Lung (tissue), 12 donors: ENCODE data around the gene RGSL1. TPM values are rescaled to one million over a fixed set of nuclear protein-coding genes. Genes with fewer than 3 reads are reported as not detected.

Experiments
- ATAC-seq: fragments of 200-7000 bp; cut with Tn5 transposase; one replicate; pipeline ENCODE4 v1.9.1; 2020; ENCODE audit warnings: moderate number of reproducible peaks; ENCODE audit not compliant: insufficient read depth, low FRiP score
- DNase-seq, 3 donors: peaks; one replicate each; pipeline ENCODE4 v3.0.0-alpha.2; 2013 to 2017
- H3K27ac ChIP-seq, 2 donors: one replicate each; pipeline ENCODE4 v1.5.1; 2013; ENCODE audit warnings: mild to moderate bottlenecking in 2 of 2, moderate library complexity in 2 of 2, control low read depth in 1 of 2, inconsistent platforms in 1 of 2, low read depth in 1 of 2, low read length in 1 of 2
- H3K27me3 ChIP-seq, 3 donors: one replicate each; pipeline ENCODE4 v1.5.1; 2013; ENCODE audit warnings: low read length in 2 of 3; ENCODE audit not compliant: control insufficient read depth in 3 of 3, insufficient read depth in 3 of 3
- H3K36me3 ChIP-seq, 4 donors: one replicate each; pipeline ENCODE4 v1.5.1; 2013; ENCODE audit warnings: low read length in 4 of 4, mild to moderate bottlenecking in 1 of 4, moderate library complexity in 1 of 4; ENCODE audit not compliant: control insufficient read depth in 4 of 4, insufficient read depth in 4 of 4
- H3K4me1 ChIP-seq, 5 donors: one replicate each; pipeline ENCODE4 v1.5.1; 2013; ENCODE audit warnings: low read length in 5 of 5, mild to moderate bottlenecking in 2 of 5, moderate library complexity in 1 of 5; ENCODE audit not compliant: control insufficient read depth in 5 of 5, insufficient read depth in 5 of 5
- H3K4me3 ChIP-seq: one replicate; pipeline ENCODE4 v1.5.1; 2013; ENCODE audit warnings: mild to moderate bottlenecking, control low read depth, moderate library complexity
- H3K9ac ChIP-seq, 2 donors: one replicate each; pipeline ENCODE4 v1.5.1; 2013; ENCODE audit warnings: low read length in 2 of 2, control low read depth in 1 of 2; ENCODE audit not compliant: insufficient read depth in 1 of 2
- H3K9me3 ChIP-seq, 4 donors: one replicate each; pipeline ENCODE4 v1.5.1; 2013; ENCODE audit warnings: low read length in 3 of 4, mild to moderate bottlenecking in 1 of 4, moderate library complexity in 1 of 4; ENCODE audit not compliant: control insufficient read depth in 4 of 4, insufficient read depth in 3 of 4
- WGBS, 2 donors: extraction: QIAGEN DNeasy Blood & Tissue Kit; methylation state at CpG; one replicate each; pipeline ENCODE4 v1.1.7; 2013; 5-methylcytosine and 5-hydroxymethylcytosine counted together
- polyA plus RNA-seq, 2 donors: library from polyadenylated mRNA; stranded (reverse); fragments of 200-250 nt; gene quantifications; one replicate each; pipeline ENCODE4 v1.2.1, GENCODE V29; 2013
- total RNA-seq, 2 donors: library from RNA; depleted of rRNA in 1 of 2; stranded (reverse); fragments of >200 nt in 1 of 2; gene quantifications; one replicate each; pipeline ENCODE4 v1.2.1, GENCODE V29; 2014 to 2021
- TF ChIP-seq, protein P1 (sequence below): IDR thresholded peaks from 2 replicates; pipeline ENCODE4 v1.5.1; 2012; ENCODE audit warnings: mild to moderate bottlenecking; ENCODE audit errors: control extremely low read depth, extremely low read depth
- donor health status: control.
- donor health status: control.
- donor health status: Bipolar disorder and iron deficiency.
- donor health status: healthy.
- donor health status: DM: yes; HTN: yes; CAD: no.

Gene RGSL1
- total and polyA plus RNA-seq, 4 donors = 0.13 TPM; not detected in 3

DNA sequence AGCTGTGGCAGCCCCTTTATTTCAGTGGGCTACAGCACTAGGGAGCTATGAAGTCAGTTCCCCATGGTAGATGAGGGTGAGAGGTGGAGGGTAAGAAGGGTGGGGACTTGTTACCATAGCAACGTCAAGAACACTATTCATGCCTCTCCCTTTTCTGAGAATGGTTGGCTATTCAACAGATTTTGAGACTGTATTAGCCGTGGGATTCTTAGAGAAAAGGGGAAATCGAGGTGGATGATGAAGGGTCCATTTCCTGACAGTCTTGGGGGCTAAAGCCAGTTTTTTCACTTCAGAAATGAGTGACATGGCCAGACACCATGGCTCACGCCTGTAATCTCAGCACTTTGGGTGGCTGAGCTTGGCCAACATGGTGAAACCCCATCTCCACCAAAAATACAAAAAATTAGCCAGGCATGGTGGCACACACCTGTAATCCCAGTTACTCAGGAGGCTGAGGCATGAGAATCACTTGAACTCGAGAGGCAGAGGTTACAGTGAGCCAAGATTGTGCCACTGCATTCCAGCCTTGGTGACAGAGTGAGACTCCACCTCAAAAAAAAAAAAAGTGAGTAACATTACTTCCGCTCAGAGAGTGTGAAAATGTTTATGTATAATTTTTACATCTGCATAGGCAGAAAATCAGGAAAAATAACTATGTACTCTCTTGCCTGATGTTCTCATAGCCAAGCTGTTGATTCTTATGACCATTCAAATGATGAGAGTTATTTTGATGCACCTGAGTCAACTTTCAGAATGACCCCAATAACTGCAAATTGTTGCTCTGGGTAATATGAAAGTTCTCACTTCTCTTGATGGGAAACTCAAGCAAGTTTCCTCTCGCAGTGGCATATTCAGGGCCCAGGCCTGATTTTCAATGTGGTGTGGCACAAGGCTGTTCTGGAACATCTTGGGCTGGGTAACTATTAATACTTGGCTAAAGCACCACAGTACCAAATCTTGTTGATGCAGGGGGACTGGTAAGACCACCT lies 23.2 kb upstream of the RGSL1 start:
- Histone ChIP-seq H3K9ac (no peak overlapping the region), H3K27me3 (no peaks in the 10 kb centered on the region), H3K4me3 (no peak overlapping the region), H3K27ac (no peak overlapping the region), H3K9me3 (no peaks in the 10 kb centered on the region), H3K4me1 (no peaks in the 10 kb centered on the region), H3K36me3 (peaks cover 0 to 1% (median 0%) of the 10 kb centered on the region in 4 donors)
- 78 to 82% methylated on average over 7 of the region's 7 CpGs for WGBS, 2 donors
- DNase-seq (no peak), ATAC-seq (no peak)
- TF ChIP-seq, protein P1, sequence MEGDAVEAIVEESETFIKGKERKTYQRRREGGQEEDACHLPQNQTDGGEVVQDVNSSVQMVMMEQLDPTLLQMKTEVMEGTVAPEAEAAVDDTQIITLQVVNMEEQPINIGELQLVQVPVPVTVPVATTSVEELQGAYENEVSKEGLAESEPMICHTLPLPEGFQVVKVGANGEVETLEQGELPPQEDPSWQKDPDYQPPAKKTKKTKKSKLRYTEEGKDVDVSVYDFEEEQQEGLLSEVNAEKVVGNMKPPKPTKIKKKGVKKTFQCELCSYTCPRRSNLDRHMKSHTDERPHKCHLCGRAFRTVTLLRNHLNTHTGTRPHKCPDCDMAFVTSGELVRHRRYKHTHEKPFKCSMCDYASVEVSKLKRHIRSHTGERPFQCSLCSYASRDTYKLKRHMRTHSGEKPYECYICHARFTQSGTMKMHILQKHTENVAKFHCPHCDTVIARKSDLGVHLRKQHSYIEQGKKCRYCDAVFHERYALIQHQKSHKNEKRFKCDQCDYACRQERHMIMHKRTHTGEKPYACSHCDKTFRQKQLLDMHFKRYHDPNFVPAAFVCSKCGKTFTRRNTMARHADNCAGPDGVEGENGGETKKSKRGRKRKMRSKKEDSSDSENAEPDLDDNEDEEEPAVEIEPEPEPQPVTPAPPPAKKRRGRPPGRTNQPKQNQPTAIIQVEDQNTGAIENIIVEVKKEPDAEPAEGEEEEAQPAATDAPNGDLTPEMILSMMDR = no peak

DNA sequence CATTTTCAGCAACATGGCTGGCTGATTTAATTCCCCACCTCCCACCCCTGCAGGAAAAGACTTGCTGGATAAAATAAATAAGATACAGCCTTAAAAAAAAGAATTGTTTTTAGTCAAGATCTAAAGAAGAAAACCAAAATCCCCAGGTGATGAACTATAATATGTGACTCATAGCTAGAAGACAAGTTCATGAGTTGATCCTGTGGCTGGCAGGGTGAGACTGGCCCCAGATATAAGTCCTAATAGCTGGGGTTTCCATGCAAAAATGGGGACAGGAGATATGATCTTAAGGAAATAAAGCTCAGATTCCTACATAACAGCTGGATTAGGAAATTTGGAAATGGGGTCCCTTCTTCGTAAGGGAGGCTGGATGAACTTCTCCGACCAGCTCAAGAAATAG lies 21.9 kb upstream of the RGSL1 start:
- Histone ChIP-seq H3K27ac (no peak overlapping the region), H3K36me3 (peaks cover 0 to 1% (median 0%) of the 10 kb centered on the region in 4 donors), H3K27me3 (no peaks in the 10 kb centered on the region), H3K9me3 (no peaks in the 10 kb centered on the region), H3K9ac (no peak overlapping the region), H3K4me1 (no peaks in the 10 kb centered on the region), H3K4me3 (no peak overlapping the region)
- 94 to 95% methylated on average over 2 of the region's 2 CpGs for WGBS, 2 donors
- ATAC-seq (no peak), DNase-seq (no peak)
- TF ChIP-seq, protein P1 = no peak

- H3K36me3 ChIP-seq = peaks cover 0 to 1% (median 0%) of the 10 kb centered on the region in 4 donors
- no peaks in the 10 kb centered on the region for H3K9me3 ChIP-seq
- no peak overlapping the region for H3K9ac ChIP-seq
- DNase-seq = no peak
- H3K27ac ChIP-seq = no peak overlapping the region
- no peak overlapping the region for H3K4me3 ChIP-seq
- no peaks in the 10 kb centered on the region for H3K27me3 ChIP-seq
- TF ChIP-seq, protein P1 = no peak
- WGBS, 2 donors = 61 to 66% methylated on average over 11 of the region's 11 CpGs
- H3K4me1 ChIP-seq = no peaks in the 10 kb centered on the region
- ATAC-seq = no peak
These were observed 19.5 kb upstream of the RGSL1 start for GRCh38 chr1:182430263-182431068.
